NCI-H2227 treated with DMSO at 0.1 percent for 48 hours (cell line): Measurements from ENCODE around the gene DYNC1H1.

ENCODE experiments used
- DNase-seq: peaks from one replicate; lab custom pipeline; 2025; lab: John Stamatoyannopoulos, UW

DYNC1H1 gene

DNA sequence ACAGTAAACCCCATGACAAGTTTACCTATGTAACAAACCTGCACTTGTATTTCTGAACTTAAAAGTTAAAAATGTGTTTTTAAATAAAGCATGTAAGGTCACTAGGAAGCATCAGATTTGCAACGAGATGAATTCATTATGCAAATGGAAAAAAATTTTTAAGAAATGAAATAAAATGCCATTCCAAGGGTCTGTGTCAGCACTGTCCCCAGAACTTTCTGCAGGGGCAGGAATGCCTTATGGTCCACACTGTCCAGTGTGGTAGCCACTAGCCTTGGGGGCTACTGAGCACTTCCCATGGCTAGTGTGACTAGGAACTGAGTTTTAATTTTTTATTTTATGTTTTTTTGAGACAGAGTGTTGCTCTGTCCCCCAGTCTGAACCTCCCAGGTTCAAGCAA, 73.3 kb downstream of the DYNC1H1 start:
- DNase-seq = no peak

GRCh38 chr14:102039157-102039556, 74.8 kb downstream of the DYNC1H1 start:
- no peak for DNase-seq

DNA sequence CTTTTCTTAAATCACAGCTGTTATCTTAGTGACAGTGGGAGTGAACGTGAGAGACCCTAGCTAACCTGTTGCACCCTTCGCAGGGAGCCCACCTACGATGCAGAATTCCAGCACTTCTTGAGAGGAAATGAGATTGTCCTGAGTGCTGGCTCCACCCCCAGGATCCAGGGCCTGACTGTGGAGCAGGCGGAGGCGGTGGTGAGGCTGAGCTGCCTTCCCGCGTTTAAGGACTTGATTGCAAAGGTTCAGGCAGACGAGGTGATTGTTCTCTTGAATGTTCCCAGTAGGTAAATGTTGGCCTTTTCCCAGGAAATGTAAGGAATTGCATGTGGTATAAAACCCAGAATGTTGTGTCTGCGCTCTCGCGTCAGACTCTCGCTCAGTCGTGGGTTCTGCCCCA, 75.8 kb downstream of the DYNC1H1 start:
- DNase-seq = peak; percentile 25

DNA sequence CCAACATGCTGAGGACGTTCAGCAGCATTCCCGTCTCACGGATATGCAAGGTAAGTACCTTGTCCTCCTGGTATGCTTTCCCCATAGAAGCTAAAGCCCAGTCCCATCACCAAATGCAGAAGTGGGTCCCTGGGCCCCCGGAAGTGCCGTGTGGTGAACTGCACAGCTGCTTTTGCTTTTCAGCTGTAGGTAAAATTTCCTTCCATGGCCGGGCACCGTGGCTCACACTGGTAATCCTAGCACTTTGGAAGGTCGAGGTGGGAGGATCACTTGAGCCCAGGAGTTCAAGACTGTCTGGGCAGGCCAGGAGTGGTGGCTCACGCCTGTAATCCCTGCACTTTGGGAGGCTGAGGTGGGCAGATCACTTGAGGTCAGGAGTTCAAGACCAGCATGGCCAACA, 78.3 kb downstream of the DYNC1H1 start:
- no peak for DNase-seq

DNA sequence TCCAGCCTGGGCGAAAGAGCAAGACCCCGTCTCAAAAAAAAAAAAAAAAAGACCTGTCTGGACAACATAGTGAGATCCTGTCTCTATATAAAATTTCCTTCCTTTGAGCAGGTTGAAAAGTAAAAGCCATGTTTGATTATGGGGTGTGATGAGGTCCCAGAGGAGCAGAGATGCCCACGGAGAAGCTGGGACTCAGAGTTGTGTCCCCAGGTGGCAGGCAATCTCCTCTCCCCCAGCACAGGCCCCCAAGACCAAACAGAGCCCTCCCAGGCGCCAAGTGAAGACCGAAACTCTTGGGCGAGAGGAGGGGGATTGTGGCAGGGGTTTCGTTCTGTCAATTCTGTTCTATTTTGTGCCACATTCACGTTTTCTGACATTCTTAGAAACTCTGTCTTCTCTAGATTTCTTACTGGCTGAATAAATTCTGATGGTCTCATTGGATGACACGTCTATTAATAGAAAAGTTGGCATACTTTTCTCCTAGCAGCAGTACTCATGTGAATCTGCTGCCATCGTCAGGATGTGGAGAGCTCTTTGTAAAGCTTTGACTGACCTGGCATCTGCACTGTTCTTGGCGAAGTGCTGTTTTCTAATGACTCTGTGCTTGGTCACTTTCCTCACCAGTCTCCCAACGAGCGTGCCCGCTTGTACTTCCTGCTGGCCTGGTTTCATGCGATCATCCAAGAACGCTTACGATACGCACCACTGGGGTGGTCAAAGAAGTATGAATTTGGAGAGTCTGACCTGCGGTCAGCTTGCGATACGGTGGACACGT, 79.1 kb downstream of the DYNC1H1 start:
- no peak for DNase-seq

GRCh38 chr14:102044566-102044965, 80.2 kb downstream of the DYNC1H1 start:
- DNase-seq = no peak

DNA sequence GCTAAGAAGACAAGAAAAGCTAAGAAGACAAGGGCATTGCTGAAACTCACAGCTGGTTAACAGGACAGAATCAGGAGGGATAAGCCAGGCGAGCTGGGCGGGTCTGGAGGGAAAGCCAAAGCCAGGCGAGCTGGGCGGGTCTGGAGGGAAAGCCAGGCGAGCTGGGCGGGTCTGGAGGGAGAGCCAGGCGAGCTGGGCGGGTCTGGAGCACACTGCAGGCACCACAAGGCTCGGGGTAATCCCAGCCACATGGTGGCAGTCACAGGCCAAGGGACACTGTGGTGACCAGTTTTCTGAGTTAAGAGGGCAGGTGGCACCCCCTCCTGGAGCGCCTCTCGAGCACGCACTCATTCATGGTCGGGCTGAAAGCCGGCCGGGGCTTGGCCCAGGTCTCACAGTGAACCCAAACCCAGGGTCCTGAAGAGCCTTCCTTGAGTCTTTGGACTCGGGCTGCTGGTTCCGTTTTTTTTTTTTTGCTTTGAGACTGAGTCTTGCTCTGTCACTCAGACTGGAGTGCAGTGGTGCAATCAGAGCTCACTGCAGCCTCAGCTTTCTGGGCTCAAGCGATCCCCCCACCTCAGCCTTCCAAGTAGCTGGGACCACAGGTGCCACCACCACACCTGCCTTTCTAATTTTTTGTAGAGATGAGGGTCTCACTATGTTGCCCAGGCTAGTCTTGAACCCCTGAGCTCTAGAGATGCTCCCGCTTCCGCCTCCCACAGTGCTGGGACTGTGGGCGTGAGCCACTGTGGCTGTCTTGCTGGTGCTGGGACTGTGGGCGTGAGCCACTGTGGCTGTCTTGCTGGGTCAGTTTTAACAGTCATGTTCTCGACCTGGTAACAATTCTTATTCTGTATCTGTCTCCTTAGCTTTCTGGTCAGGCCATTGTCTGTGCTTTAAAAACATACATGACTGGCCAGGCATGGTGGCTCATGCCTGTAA, 82.2 kb downstream of the DYNC1H1 start:
- DNase-seq = peak; percentile 42

- no peak for DNase-seq
These were observed 83.6 kb downstream of the DYNC1H1 start for GRCh38 chr14:102047808-102048540.

DNA sequence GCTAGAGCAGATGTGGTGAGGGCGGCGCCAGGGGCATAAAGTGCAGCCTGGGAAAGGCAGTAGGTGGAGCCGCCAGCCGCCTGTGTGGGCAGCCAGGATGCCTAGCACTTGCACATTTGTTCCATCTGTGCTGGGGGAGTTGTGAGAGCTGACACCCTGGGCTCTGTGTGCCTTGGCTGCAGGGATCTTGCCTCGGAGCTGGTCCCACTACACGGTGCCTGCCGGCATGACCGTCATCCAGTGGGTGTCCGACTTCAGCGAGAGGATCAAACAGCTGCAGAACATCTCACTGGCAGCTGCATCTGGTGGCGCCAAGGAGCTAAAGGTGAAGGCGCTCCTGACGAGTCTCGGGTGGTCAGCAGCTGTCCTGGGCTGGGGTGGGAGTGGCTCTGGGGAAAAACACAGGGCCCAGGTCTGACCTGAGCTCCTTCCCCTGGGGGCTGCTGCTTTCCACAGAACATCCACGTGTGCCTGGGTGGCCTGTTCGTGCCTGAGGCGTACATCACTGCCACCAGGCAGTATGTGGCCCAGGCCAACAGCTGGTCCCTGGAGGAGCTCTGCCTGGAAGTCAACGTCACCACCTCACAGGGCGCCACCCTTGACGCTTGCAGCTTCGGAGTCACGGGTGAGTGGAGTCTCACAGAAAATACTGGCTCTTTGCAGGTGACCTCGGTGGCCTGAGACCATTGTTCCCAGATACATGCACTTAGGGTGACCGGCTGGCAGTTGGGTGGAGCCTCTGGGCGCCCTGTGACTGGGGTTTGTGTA, 85.1 kb downstream of the DYNC1H1 start:
- no peak for DNase-seq

DNA sequence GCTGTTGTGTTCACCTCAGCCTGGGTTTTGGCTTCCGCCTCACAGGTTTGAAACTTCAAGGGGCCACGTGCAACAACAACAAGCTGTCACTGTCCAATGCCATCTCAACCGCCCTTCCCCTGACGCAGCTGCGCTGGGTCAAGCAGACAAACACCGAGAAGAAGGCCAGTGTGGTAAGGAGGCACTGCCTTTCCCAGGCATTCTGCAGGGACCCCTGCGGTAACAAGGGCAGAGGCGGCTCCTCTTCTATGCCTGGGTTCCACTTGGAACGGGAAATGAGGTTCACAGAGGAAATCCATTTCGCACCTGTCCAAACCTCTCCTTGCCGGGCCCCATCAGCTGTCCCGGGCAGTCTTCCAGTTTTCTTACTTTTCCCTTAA, 85.6 kb downstream of the DYNC1H1 start:
- no peak for DNase-seq

DNA sequence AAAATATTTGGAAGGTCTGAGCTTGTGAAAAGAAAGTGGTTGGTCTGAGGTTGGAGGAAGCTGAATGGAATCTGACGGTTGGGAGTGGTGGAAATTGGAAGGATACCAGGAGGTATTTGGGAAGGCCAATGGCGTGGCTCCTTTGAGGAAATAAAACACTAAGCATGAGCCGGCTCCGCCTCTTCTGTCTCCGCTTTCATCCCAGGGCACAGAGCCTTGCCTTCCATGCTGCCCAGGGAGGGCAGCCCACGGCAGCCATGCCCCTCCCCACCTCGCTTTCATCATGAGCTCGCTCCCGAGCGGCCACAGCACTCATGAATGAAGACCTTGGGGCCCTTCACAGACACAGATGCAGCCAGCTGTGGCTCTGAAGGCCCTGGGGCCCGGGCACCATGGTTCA, 86.3 kb downstream of the DYNC1H1 start:
- no peak for DNase-seq

DNA sequence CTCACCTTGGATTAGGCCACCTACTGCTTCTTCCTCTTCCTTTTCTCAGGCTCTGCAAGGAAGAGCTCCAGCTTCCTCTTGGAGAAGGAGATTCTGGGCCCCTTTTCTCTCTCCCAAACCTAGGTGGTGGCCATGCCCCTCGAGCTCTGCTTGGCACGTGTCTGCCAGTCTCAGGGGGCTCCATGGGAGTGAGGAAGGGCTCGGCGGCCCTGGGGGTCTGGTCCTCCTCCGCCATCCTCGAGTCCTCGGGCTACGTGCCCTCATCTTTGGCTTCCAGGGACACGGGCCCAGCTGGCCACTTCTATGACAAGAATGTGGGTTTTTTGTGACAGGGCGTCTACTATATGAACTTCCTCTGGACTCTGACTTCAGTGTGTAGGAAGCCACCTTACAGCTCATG, 88.1 kb downstream of the DYNC1H1 start:
- no peak for DNase-seq

GRCh38 chr14:102055181-102055901, 91.0 kb downstream of the DYNC1H1 start:
- DNase-seq = no peak

- DNase-seq = no peak
These were observed 92.5 kb downstream of the DYNC1H1 start for GRCh38 chr14:102056694-102057442.

DNA sequence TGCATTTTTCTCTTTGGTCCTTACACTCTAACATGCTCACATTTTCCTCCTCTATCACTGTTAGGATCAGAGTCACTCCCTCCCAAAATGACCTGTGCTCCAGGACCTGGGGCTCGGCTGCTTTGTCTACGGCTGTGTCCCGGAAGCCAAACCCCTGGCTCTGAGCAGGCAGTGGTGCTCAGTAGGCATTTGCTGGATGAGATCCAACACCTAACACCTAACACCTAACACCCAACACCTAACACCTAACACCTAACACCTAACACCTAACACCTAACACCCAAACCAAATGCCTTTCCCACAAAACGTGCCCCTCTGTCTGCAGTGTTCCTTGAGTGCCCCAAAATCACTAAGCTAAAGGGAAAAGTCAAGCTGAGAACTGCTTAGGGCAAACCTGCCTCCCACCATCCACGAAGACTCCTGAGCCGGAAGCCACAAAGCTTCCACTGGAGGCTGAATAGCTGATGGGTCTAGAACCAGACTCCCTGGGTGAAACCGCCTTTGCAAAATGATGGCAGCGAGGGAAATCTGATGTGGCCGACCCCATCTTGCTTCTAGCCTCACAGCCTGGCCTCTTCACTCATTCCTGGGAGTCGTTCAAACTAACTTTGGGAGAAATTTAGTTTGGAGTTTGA, 93.2 kb downstream of the DYNC1H1 start:
- DNase-seq = no peak

- DNase-seq = no peak
These were observed 93.8 kb downstream of the DYNC1H1 start for GRCh38 chr14:102058146-102058545.

DNA sequence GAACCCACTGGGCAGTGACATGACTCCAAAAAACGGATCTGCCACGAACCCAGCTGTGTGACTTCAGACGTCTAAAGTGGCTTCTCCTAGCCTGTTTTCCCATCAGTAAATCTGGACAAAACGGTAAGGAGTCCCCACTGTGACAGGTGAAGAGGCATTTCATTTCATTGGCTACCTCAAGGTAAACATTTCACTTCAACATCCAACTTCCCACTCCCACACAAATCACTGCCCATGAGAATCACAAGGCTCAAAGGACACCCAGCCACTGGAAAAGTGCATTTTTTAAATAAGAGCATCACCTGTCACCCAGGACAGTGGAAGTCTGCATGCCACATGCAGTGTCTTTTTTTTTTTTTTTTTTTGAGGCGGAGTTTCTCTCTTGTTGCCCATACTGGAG, 94.6 kb downstream of the DYNC1H1 start:
- DNase-seq = no peak

DNA sequence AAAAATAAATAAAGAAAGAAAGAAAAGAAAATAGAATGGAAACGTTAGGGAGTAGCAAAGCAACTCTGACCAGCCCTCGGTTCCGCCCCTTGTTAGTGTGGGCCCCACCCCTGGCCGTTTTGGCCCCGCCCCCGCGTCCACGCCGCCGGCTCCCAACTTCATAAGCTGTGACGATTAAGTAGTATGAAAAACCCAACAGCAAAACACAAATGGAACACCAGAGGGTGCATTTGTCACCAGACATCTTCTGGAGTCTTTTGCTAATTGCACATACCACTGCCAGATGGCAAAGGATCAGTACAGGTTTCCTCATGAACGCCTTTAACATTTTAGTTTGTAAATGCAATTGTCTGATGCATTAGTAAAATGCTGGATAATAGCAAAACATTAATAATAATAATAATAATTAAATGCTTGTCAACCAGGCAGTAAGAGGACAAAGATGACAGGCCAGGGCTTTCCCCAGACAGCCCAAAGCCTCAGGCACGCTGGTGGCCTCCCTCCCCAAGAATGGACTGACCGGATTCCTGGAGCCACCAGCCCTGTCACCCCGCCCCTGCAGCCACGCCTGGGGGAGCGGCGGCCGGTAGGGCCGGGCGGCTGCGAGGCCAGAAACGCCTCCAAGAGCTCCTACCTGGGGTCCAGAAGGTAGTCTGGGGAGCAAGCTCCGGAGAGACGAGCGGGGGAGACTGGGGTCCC, 98.9 kb downstream of the DYNC1H1 start:
- DNase-seq = peak; percentile 73

DNA sequence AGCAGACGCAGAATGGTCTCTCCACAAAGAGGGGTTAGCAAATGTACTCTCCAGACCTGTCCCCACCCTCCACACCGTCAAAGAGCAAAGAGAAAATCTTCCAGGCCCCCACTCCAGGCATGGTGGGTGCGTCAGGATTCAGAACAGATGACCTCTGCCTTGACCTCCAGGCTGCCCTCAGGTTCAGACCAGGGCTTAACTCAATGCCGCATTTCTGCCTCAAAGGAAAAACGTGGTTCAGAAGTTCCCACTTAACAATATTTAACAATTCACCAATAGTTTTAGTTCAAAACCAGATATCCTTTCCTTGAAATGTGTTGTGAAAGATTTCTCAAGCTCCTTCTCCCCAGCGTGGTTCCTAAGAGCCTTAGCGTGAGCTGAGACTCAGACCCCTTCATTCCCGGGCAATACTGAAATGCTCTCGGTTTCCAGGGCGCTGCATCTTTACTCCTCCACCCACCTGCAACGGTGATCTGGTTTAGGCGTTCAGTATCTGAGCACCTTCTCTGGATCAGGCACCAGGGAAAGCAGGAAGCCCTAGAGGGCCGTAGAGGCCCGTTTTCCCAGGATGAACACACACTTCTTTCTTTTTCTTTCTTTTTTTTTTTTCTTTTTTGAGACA, 99.5 kb downstream of the DYNC1H1 start:
- DNase-seq = no peak
